Measurements from ENCODE around the gene RBM47. TPM values are rescaled to one million over a fixed set of nuclear protein-coding genes. Genes with fewer than 3 reads are reported as not detected.

Gene RBM47
- total and polyA plus RNA-seq, 9 of the 15 experiments (the other 6 are each of a cell fraction or from before 2014, with no cell fraction given), result 1.4 to 6.4 (median 3.3) TPM

- in situ Hi-C loops (cut with MboI), result no loop called here
- CTCF ChIA-PET (ENCODE audit: low intra/inter-chr PET ratio), result no interaction called here
- no peak for TF ChIP-seq BRCA1 (IDR thresholded peaks at IDR 0.05)
- TF ChIP-seq BRCA1 (CRISPR knock-in tag; IDR thresholded peaks at IDR 0.05), result no peak
- no peak for TF ChIP-seq MEF2D (tag; conservative IDR thresholded peaks at IDR 0.05; ENCODE audit: low read depth)
- no peak for TF ChIP-seq ZBTB34 (CRISPR knock-in tag; IDR thresholded peaks at IDR 0.05)
- no peak for TF ChIP-seq TSHZ1 (CRISPR knock-in tag; IDR thresholded peaks at IDR 0.05)
- TF ChIP-seq DNMT1 (IDR thresholded peaks at IDR 0.05), result no peak
- TF ChIP-seq ATF2 (CRISPR knock-in tag; IDR thresholded peaks at IDR 0.05), result no peak
- no peak for TF ChIP-seq ZNF76 (CRISPR knock-in tag; IDR thresholded peaks at IDR 0.05; ENCODE audit: borderline replicate concordance)
- TF ChIP-seq HLTF (IDR thresholded peaks at IDR 0.05), result no peak
- no peak for TF ChIP-seq ZBTB1 (CRISPR knock-in tag; IDR thresholded peaks at IDR 0.05; ENCODE audit: borderline replicate concordance, low read depth)
- TF ChIP-seq KDM5B (IDR thresholded peaks at IDR 0.05; ENCODE audit: insufficient replicate concordance, low read depth, low read length), result no peak
- TF ChIP-seq RBM15 (IDR thresholded peaks at IDR 0.05; ENCODE audit: insufficient read depth, low read length), result no peak
- TF ChIP-seq PURB (CRISPR knock-in tag; IDR thresholded peaks at IDR 0.05; ENCODE audit: low read depth), result no peak
- TF ChIP-seq TCF3 (CRISPR knock-in tag; IDR thresholded peaks at IDR 0.05), result no peak
These were observed 17.4 kb downstream of the RBM47 start for GRCh38 chr4:40612283-40612682.

More at GRCh38 chr4:40612283-40612682, 17.4 kb downstream of the RBM47 start:
- 0% methylated on average over 4 of the region's 4 CpGs for WGBS (ENCODE audit: insufficient coverage, low coverage, missing lambda C conversion rate)
- no peaks in the 10 kb centered on the region for H3K9me3 ChIP-seq (replicated peaks; ENCODE audit: control insufficient read depth, insufficient read depth, low read depth, low read length)
- no peak overlapping the region for H3K4me2 ChIP-seq (ENCODE audit: insufficient read depth, low read length)
- no peak for ATAC-seq
- no peak overlapping the region for H2AFZ ChIP-seq (ENCODE audit: low read depth, low read length)
- POLR2A ChIA-PET, result no interaction called here
- H3K27me3 ChIP-seq (ENCODE audit: control insufficient read depth in 2 of 2, insufficient read depth in 2 of 2, low read length in 2 of 2), result peaks cover 22 to 25% of the 10 kb centered on the region in 2 experiments; a peak in 3 of 5 replicates
- no TSS peak for BruUV-seq (replicated peaks)
- no peaks in the 10 kb centered on the region for H3K4me1 ChIP-seq (replicated peaks in 1 of 2; ENCODE audit: control insufficient read depth in 2 of 2, insufficient read depth in 2 of 2, low read length in 2 of 2)
- no peaks in the 10 kb centered on the region for H3K79me2 ChIP-seq (ENCODE audit: control insufficient read depth, insufficient read depth, low read length)
- no peak overlapping the region for H3K4me3 ChIP-seq
- intact Hi-C loops (cut with micrococcal nuclease), result no loop called here
- no peaks in the 10 kb centered on the region for H4K20me1 ChIP-seq (replicated peaks; ENCODE audit: control insufficient read depth, insufficient read depth, low read length)
- no peak for DNase-seq (ENCODE audit: extremely low read depth in 1 of 4, low spot score in 3 of 4)
- no peaks in the 10 kb centered on the region for H3K9me1 ChIP-seq (ENCODE audit: control insufficient read depth, insufficient read depth, low read length)
- H3K36me3 ChIP-seq (ENCODE audit: control insufficient read depth, insufficient read depth, low read length), result no peaks in the 10 kb centered on the region
- no peak for FAIRE-seq
- no peak overlapping the region for H3K27ac ChIP-seq (ENCODE audit: extremely low read depth, low read depth, low read length)
- no peak overlapping the region for H3K9ac ChIP-seq (ENCODE audit: insufficient read depth in 1 of 2, low read depth in 2 of 2, low read length in 2 of 2)
